Stimulated activated CD8-positive, alpha-beta memory T cell treated with anti-CD3 and anti-CD28 coated beads, Interleukin-12 subunit alpha, Interleukin-12 subunit beta, amount 100 ng/mL, for 24 hours (primary cell): ENCODE data around the gene XCL2.
A peak's percentile ranks its signal among the peaks of the same experiment; 100 is the strongest.
"Not testable (repeated sequence)": the region's sequence is repeated elsewhere in the genome, so short reads cannot be mapped to it uniquely, and the experiment has no call there.

Source experiments
- DNase-seq: peaks from one replicate; pipeline ENCODE4 v3.0.0-alpha.2; 2020; ENCODE audit errors: extremely low read depth

The XCL2 gene

GRCh38 chr1:168556647-168557046 lies 12.8 kb upstream of the XCL2 start:
- DNase-seq = no peak

- DNase-seq = no peak
These were observed 11.8 kb upstream of the XCL2 start for GRCh38 chr1:168555508-168556046.

GRCh38 chr1:168554603-168555483 lies 11.0 kb upstream of the XCL2 start:
- no peak for DNase-seq

- no peak for DNase-seq
These were observed 10.1 kb upstream of the XCL2 start for GRCh38 chr1:168553680-168554553.

- DNase-seq = no peak
These were observed 9.2 kb upstream of the XCL2 start for GRCh38 chr1:168552961-168553360.

- DNase-seq = no peak
These were observed 7.9 kb upstream of the XCL2 start for GRCh38 chr1:168551688-168552087.

- DNase-seq = no peak
These were observed 7.2 kb upstream of the XCL2 start for GRCh38 chr1:168550971-168551370.

GRCh38 chr1:168546553-168546895 lies 2.7 kb upstream of the XCL2 start:
- DNase-seq = not testable (repeated sequence)

- not testable (repeated sequence) for DNase-seq
These were observed 2.1 kb upstream of the XCL2 start for GRCh38 chr1:168545678-168546552.

GRCh38 chr1:168542978-168543377 lies 819 bp downstream of the XCL2 start:
- DNase-seq = not testable (repeated sequence)

GRCh38 chr1:168540798-168541197 lies 3.0 kb downstream of the XCL2 start:
- DNase-seq = not testable (repeated sequence)

GRCh38 chr1:168535536-168535935 lies 8.3 kb downstream of the XCL2 start:
- DNase-seq = no peak

GRCh38 chr1:168531615-168532345 lies 12.0 kb downstream of the XCL2 start:
- no peak for DNase-seq

- DNase-seq = no peak
These were observed 14.3 kb downstream of the XCL2 start for GRCh38 chr1:168529518-168529917.

- DNase-seq = no peak
These were observed 22.3 kb downstream of the XCL2 start for GRCh38 chr1:168521401-168522000.

- no peak for DNase-seq
These were observed 23.0 kb downstream of the XCL2 start for GRCh38 chr1:168520832-168521231.

GRCh38 chr1:168520052-168520751 lies 23.6 kb downstream of the XCL2 start:
- DNase-seq = peak; percentile 32

- DNase-seq = no peak
These were observed 25.0 kb downstream of the XCL2 start for GRCh38 chr1:168518813-168519212.

- no peak for DNase-seq
These were observed 25.6 kb downstream of the XCL2 start for GRCh38 chr1:168518201-168518689.

GRCh38 chr1:168514455-168514854 lies 29.3 kb downstream of the XCL2 start:
- no peak for DNase-seq
